T-helper 22 cell (primary cell): ENCODE data around the gene NDFIP2.

Experiments
- DNase-seq: peaks from one replicate; pipeline ENCODE4 v3.0.0-alpha.2; 2020; ENCODE audit warnings: low read depth

Gene NDFIP2

GRCh38 chr13:79496188-79496587, 15.2 kb downstream of the NDFIP2 start:
- DNase-seq: no peak

GRCh38 chr13:79497064-79497463, 16.1 kb downstream of the NDFIP2 start:
- no peak for DNase-seq

GRCh38 chr13:79497852-79498251, 16.9 kb downstream of the NDFIP2 start:
- no peak for DNase-seq

- no peak for DNase-seq
These were observed 19.9 kb downstream of the NDFIP2 start for GRCh38 chr13:79500829-79501228.

- no peak for DNase-seq
These were observed 20.7 kb downstream of the NDFIP2 start for GRCh38 chr13:79501538-79502232.

- no peak for DNase-seq
These were observed 22.0 kb downstream of the NDFIP2 start for GRCh38 chr13:79502859-79503468.

- DNase-seq: no peak
These were observed 22.6 kb downstream of the NDFIP2 start for GRCh38 chr13:79503473-79504017.

GRCh38 chr13:79508224-79508961, 27.4 kb downstream of the NDFIP2 start:
- DNase-seq: no peak

GRCh38 chr13:79511611-79512010, 30.7 kb downstream of the NDFIP2 start:
- DNase-seq: no peak

GRCh38 chr13:79512950-79513349, 32.0 kb downstream of the NDFIP2 start:
- DNase-seq: no peak

- no peak for DNase-seq
These were observed 35.6 kb downstream of the NDFIP2 start for GRCh38 chr13:79516595-79516994.

- DNase-seq: no peak
These were observed 38.3 kb downstream of the NDFIP2 start for GRCh38 chr13:79519255-79519654.

GRCh38 chr13:79522583-79522982, 41.6 kb downstream of the NDFIP2 start:
- no peak for DNase-seq

- DNase-seq: no peak
These were observed 44.3 kb downstream of the NDFIP2 start for GRCh38 chr13:79525064-79525857.

GRCh38 chr13:79527698-79528097, 46.7 kb downstream of the NDFIP2 start:
- DNase-seq: no peak

- no peak for DNase-seq
These were observed 47.4 kb downstream of the NDFIP2 start for GRCh38 chr13:79528356-79528755.

- no peak for DNase-seq
These were observed 47.8 kb downstream of the NDFIP2 start for GRCh38 chr13:79528759-79529191.

GRCh38 chr13:79529817-79530216, 48.9 kb downstream of the NDFIP2 start:
- DNase-seq: no peak

- DNase-seq: no peak
These were observed 49.3 kb downstream of the NDFIP2 start for GRCh38 chr13:79530270-79530669.

GRCh38 chr13:79531542-79532254, 50.7 kb downstream of the NDFIP2 start:
- DNase-seq: no peak

- no peak for DNase-seq
These were observed 51.6 kb downstream of the NDFIP2 start for GRCh38 chr13:79532576-79532975.
